Panc1 (cell line): ENCODE results near the gene CCDC121. TPM values are rescaled to one million over a fixed set of nuclear protein-coding genes. Genes with fewer than 3 reads are reported as not detected.

ENCODE experiments used
- ATAC-seq: fragments of 200-7000 bp; cut with Tn5 transposase; 2 replicates; pipeline ENCODE4 v1.9.1; 2020; ENCODE audit warnings: mild to moderate bottlenecking, moderate library complexity
- BruUV-seq: library from RNA; stranded (reverse); fragments of 400-500 nt; replicated peaks from 2 replicates; lab custom pipeline; 2021; lab: Mats Ljungman, UMichigan
- CTCF ChIA-PET: fragments of 300-600 bp; sonication (Branson Sonifier 250); formaldehyde crosslinking; loops from one replicate; lab custom pipeline; 2022; ENCODE audit warnings: antibody characterized with exemption; lab: Charles Lee
- POLR2A ChIA-PET: fragments of 300-600 bp; sonication (Branson Sonifier 250); formaldehyde crosslinking; loops from one replicate; lab custom pipeline; 2022; ENCODE audit warnings: antibody characterized with exemption; lab: Charles Lee
- DNase-seq: peaks from one replicate; pipeline ENCODE4 v3.0.0-alpha.2; 2010; ENCODE audit warnings: low read depth, low spot score
- H3K27ac ChIP-seq: 2 replicates; pipeline ENCODE4 v1.5.1; 2011; ENCODE audit warnings: mild to moderate bottlenecking, low read length, inconsistent platforms
- H3K27me3 ChIP-seq: fragments of 200-500 bp; sonication (Bioruptor generic); 2 replicates; pipeline ENCODE4 v1.6.0; 2014; ENCODE audit warnings: low read length, inconsistent platforms; ENCODE audit not compliant: control insufficient read depth, insufficient read depth
- H3K36me3 ChIP-seq: fragments of 200-500 bp; sonication (Bioruptor generic); 2 replicates; pipeline ENCODE4 v1.5.1; 2014; ENCODE audit warnings: inconsistent platforms, mild to moderate bottlenecking, low read length, moderate library complexity; ENCODE audit not compliant: control insufficient read depth, insufficient read depth
- H3K4me1 ChIP-seq: 2 replicates; pipeline ENCODE4 v1.5.1; 2011; ENCODE audit warnings: inconsistent platforms, mild to moderate bottlenecking, low read length, moderate library complexity; ENCODE audit not compliant: control insufficient read depth, insufficient read depth
- H3K4me3 ChIP-seq, 2 experiments: 2 replicates each; pipeline ENCODE4 v1.5.1; 2011 to 2012; ENCODE audit warnings: low read depth in 2 of 2, low read length in 2 of 2, mild to moderate bottlenecking in 2 of 2, inconsistent platforms in 1 of 2, moderate library complexity in 1 of 2
- H3K9me3 ChIP-seq: fragments of 200-500 bp; sonication (Bioruptor generic); 2 replicates; pipeline ENCODE4 v1.5.1; 2014; ENCODE audit warnings: low read depth, mild to moderate bottlenecking, inconsistent platforms, low read length, moderate library complexity; ENCODE audit not compliant: control insufficient read depth, insufficient read depth
- POLR2AphosphoS5 ChIP-seq: IDR thresholded peaks from 2 replicates; pipeline ENCODE4 v1.6.1; 2012; ENCODE audit warnings: mild to moderate bottlenecking, low read depth, low read length, moderate library complexity
- SIN3A ChIP-seq: IDR thresholded peaks from 2 replicates; pipeline ENCODE4 v1.6.1; 2012; ENCODE audit warnings: low read depth, mild to moderate bottlenecking, low read length, moderate library complexity, borderline replicate concordance; ENCODE audit not compliant: insufficient read depth
- TCF7L2 ChIP-seq: IDR thresholded peaks from 2 replicates; pipeline ENCODE4 v1.6.1; 2011; ENCODE audit warnings: mild to moderate bottlenecking, low read depth, low read length, inconsistent platforms
- in situ Hi-C: cut with HindIII; loops from 2 replicates; pipeline ENCODE4 v1.10.0; 2016; ENCODE audit warnings: low sequenced_read_pairs, low pct_unique_long_range_greater_than_20kb
- intact Hi-C: fragments of 100-400 bp; cut with micrococcal nuclease; formaldehyde crosslinking; loops from one replicate; pipeline ENCODE4 v1.10.0; 2022; ENCODE audit not compliant: unreplicated experiment
- total RNA-seq: library from RNA; stranded (reverse); gene quantifications from one replicate; pipeline ENCODE4 v1.2.1, GENCODE V29; 2021; ENCODE audit not compliant: unreplicated experiment
- TF ChIP-seq, protein P1 (sequence below): fragments of 450-650 bp; IDR thresholded peaks from 2 replicates; pipeline ENCODE4 v1.5.1; 2017; ENCODE audit warnings: mild to moderate bottlenecking
- TF ChIP-seq, protein P2 (sequence below), 2 experiments: IDR thresholded peaks; 2 replicates each; pipeline ENCODE4 v1.6.1; 2011 to 2012; ENCODE audit warnings: low read depth in 2 of 2, control low read depth in 1 of 2, low read length in 1 of 2, mild to moderate bottlenecking in 1 of 2, moderate library complexity in 1 of 2; ENCODE audit not compliant: insufficient read depth in 1 of 2

The CCDC121 gene
- total RNA-seq, 1 experiment from 2014 or later = 5.9 TPM

GRCh38 chr2:27651056-27651455 is 22.2 kb upstream of the CCDC121 start:
- Histone ChIP-seq H3K4me3 (no peak overlapping the region), H3K36me3 (peaks cover 25% of the 10 kb centered on the region), H3K27me3 (no peaks in the 10 kb centered on the region), H3K9me3 (no peaks in the 10 kb centered on the region), H3K27ac (no peak overlapping the region), H3K4me1 (no peaks in the 10 kb centered on the region)
- ChIA-PET POLR2A (no interaction called here), CTCF (no interaction called here)
- intact Hi-C loops (no loop called here), in situ Hi-C loops (no loop called here)
- no peak for TF ChIP-seq TCF7L2
- no peak for TF ChIP-seq SIN3A
- TF ChIP-seq POLR2AphosphoS5 = no peak
- no TSS peak for BruUV-seq
- DNase-seq (no peak), ATAC-seq (no peak)

DNA sequence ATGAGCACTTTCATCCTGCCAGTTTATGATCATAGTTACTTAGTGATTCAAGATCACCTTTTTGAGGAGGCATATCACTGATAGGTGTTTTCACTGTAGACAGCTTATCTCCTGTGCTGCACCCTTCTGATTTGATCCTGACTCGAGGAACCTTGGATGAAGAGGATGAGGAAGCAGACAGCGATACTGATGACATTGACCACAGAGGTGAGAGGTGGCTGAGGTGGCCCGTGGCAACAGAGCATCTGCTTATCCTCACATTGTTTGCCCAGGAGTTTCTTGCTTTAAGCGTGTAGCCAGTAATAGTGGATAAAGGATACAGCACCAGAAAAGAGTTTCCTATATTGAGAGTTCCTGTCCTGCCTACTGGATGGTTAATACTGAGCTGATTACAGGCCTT is 18.9 kb upstream of the CCDC121 start:
- no peaks in the 10 kb centered on the region for H3K9me3 ChIP-seq
- H3K4me3 ChIP-seq = no peak overlapping the region
- in situ Hi-C loops (no loop called here), intact Hi-C loops (no loop called here)
- no peak for DNase-seq
- peaks cover 25% of the 10 kb centered on the region for H3K36me3 ChIP-seq
- ChIA-PET CTCF (no interaction called here), POLR2A (no interaction called here)
- ATAC-seq = no peak
- TF ChIP-seq, protein P1, sequence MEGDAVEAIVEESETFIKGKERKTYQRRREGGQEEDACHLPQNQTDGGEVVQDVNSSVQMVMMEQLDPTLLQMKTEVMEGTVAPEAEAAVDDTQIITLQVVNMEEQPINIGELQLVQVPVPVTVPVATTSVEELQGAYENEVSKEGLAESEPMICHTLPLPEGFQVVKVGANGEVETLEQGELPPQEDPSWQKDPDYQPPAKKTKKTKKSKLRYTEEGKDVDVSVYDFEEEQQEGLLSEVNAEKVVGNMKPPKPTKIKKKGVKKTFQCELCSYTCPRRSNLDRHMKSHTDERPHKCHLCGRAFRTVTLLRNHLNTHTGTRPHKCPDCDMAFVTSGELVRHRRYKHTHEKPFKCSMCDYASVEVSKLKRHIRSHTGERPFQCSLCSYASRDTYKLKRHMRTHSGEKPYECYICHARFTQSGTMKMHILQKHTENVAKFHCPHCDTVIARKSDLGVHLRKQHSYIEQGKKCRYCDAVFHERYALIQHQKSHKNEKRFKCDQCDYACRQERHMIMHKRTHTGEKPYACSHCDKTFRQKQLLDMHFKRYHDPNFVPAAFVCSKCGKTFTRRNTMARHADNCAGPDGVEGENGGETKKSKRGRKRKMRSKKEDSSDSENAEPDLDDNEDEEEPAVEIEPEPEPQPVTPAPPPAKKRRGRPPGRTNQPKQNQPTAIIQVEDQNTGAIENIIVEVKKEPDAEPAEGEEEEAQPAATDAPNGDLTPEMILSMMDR = no peak
- TF ChIP-seq TCF7L2 = no peak
- H3K27ac ChIP-seq = no peak overlapping the region
- H3K4me1 ChIP-seq = no peaks in the 10 kb centered on the region
- no peaks in the 10 kb centered on the region for H3K27me3 ChIP-seq
- BruUV-seq = no TSS peak

DNA sequence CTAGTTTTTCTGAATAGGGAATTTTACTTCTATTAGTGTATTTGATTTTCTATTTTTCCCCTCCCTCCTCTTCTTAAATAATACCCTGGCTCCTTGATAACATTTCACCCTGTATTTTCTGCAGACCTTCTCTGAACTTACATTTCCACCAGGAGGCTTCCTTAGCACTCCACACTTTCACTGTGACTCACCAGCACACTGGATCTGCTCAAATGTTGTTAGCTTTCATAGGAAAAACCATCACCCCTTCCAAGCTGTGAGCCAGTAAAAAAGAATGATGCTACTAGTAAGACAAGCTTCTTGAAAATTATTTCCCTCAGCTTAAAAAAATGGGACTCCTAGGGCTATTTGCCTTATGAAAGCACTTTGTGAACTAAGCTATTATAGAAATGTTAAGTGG is 18.5 kb upstream of the CCDC121 start:
- intact Hi-C loops = no loop called here
- POLR2A ChIA-PET = no interaction called here

More for the DNA sequence above, 18.5 kb upstream of the CCDC121 start:
- ATAC-seq (no peak), DNase-seq (no peak)
- BruUV-seq = no TSS peak
- peaks cover 23% of the 10 kb centered on the region for H3K36me3 ChIP-seq
- no peaks in the 10 kb centered on the region for H3K4me1 ChIP-seq
- H3K27ac ChIP-seq = no peak overlapping the region
- CTCF ChIA-PET = no interaction called here
- H3K27me3 ChIP-seq = no peaks in the 10 kb centered on the region
- in situ Hi-C loops = no loop called here
- no peak overlapping the region for H3K4me3 ChIP-seq
- no peak for TF ChIP-seq SIN3A
- no peak for TF ChIP-seq TCF7L2
- no peak for TF ChIP-seq POLR2AphosphoS5
- TF ChIP-seq, protein P1 = no peak
- TF ChIP-seq, protein P2, sequence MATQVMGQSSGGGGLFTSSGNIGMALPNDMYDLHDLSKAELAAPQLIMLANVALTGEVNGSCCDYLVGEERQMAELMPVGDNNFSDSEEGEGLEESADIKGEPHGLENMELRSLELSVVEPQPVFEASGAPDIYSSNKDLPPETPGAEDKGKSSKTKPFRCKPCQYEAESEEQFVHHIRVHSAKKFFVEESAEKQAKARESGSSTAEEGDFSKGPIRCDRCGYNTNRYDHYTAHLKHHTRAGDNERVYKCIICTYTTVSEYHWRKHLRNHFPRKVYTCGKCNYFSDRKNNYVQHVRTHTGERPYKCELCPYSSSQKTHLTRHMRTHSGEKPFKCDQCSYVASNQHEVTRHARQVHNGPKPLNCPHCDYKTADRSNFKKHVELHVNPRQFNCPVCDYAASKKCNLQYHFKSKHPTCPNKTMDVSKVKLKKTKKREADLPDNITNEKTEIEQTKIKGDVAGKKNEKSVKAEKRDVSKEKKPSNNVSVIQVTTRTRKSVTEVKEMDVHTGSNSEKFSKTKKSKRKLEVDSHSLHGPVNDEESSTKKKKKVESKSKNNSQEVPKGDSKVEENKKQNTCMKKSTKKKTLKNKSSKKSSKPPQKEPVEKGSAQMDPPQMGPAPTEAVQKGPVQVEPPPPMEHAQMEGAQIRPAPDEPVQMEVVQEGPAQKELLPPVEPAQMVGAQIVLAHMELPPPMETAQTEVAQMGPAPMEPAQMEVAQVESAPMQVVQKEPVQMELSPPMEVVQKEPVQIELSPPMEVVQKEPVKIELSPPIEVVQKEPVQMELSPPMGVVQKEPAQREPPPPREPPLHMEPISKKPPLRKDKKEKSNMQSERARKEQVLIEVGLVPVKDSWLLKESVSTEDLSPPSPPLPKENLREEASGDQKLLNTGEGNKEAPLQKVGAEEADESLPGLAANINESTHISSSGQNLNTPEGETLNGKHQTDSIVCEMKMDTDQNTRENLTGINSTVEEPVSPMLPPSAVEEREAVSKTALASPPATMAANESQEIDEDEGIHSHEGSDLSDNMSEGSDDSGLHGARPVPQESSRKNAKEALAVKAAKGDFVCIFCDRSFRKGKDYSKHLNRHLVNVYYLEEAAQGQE (IDR thresholded peaks at IDR 0.05; ENCODE audit: insufficient read depth in 1 of 2, low read depth in 2 of 2, low read length in 1 of 2) = no peak
- H3K9me3 ChIP-seq = no peaks in the 10 kb centered on the region
